H9 (cell line): Measurements from ENCODE around the gene PTTG2. TPM values are rescaled to one million over a fixed set of nuclear protein-coding genes. Genes with fewer than 3 reads are reported as not detected.
A peak's percentile ranks its signal among the peaks of the same experiment; 100 is the strongest.

Source experiments
- DNase-seq: peaks from one replicate; pipeline ENCODE4 v3.0.0-alpha.2; 2017
- H2AFZ ChIP-seq: one replicate; pipeline ENCODE4 v1.6.1; 2013; ENCODE audit warnings: mild to moderate bottlenecking, low read length, control low read depth, moderate library complexity
- H2AK5ac ChIP-seq: 2 replicates; pipeline ENCODE4 v1.6.1; 2013; ENCODE audit warnings: low read length, control low read depth, mixed read lengths; ENCODE audit not compliant: insufficient read length
- H2BK120ac ChIP-seq: one replicate; pipeline ENCODE4 v1.6.1; 2013; ENCODE audit warnings: low read depth, mild to moderate bottlenecking, low read length, control low read depth, inconsistent platforms; ENCODE audit not compliant: poor library complexity, severe bottlenecking
- H2BK12ac ChIP-seq: 2 replicates; pipeline ENCODE4 v1.6.1; 2013; ENCODE audit warnings: low read length, control low read depth, mixed read lengths, low read depth; ENCODE audit not compliant: insufficient read length
- H2BK15ac ChIP-seq: 2 replicates; pipeline ENCODE4 v1.6.1; 2013; ENCODE audit warnings: low read depth, low read length, control low read depth
- H2BK20ac ChIP-seq: one replicate; pipeline ENCODE4 v1.6.1; 2013; ENCODE audit warnings: low read depth, mild to moderate bottlenecking, low read length, control low read depth, inconsistent platforms; ENCODE audit not compliant: poor library complexity, severe bottlenecking
- H2BK5ac ChIP-seq: 2 replicates; pipeline ENCODE4 v1.6.1; 2013; ENCODE audit warnings: low read length, control low read depth, mixed read lengths; ENCODE audit not compliant: insufficient read length
- H3K14ac ChIP-seq: 2 replicates; pipeline ENCODE4 v1.6.1; 2013; ENCODE audit warnings: low read length, control low read depth; ENCODE audit not compliant: insufficient read depth
- H3K18ac ChIP-seq: 2 replicates; pipeline ENCODE4 v1.6.1; 2013; ENCODE audit warnings: low read depth, mild to moderate bottlenecking, mixed read lengths, low read length, control low read depth; ENCODE audit not compliant: insufficient read length
- H3K23ac ChIP-seq: 2 replicates; pipeline ENCODE4 v1.6.1; 2013; ENCODE audit warnings: low read length, control low read depth, mixed read lengths, low read depth; ENCODE audit not compliant: insufficient read length
- H3K23me2 ChIP-seq: 2 replicates; pipeline ENCODE4 v1.6.1; 2013; ENCODE audit warnings: low read depth, mild to moderate bottlenecking, mixed read lengths, low read length, control low read depth; ENCODE audit not compliant: insufficient read length, poor library complexity, severe bottlenecking
- H3K27ac ChIP-seq: 2 replicates; pipeline ENCODE4 v1.5.1; 2013; ENCODE audit warnings: low read length, control low read depth, mixed read lengths, low read depth; ENCODE audit not compliant: insufficient read length
- H3K27me3 ChIP-seq: 2 replicates; pipeline ENCODE4 v1.6.1; 2013; ENCODE audit warnings: low read length, control low read depth, inconsistent platforms; ENCODE audit not compliant: insufficient read depth
- H3K4ac ChIP-seq: 2 replicates; pipeline ENCODE4 v1.6.1; 2013; ENCODE audit warnings: low read depth, mild to moderate bottlenecking, control low read depth, inconsistent platforms, low read length, moderate library complexity
- H3K4me1 ChIP-seq: 2 replicates; pipeline ENCODE4 v1.6.1; 2013; ENCODE audit warnings: low read length, control low read depth, inconsistent platforms; ENCODE audit not compliant: insufficient read depth
- H3K4me2 ChIP-seq: 2 replicates; pipeline ENCODE4 v1.6.1; 2013; ENCODE audit warnings: low read length, control low read depth, mixed read lengths; ENCODE audit not compliant: insufficient read length, insufficient read depth
- H3K56ac ChIP-seq: 2 replicates; pipeline ENCODE4 v1.6.1; 2013; ENCODE audit warnings: low read depth, mild to moderate bottlenecking, mixed read lengths, low read length, control low read depth; ENCODE audit not compliant: insufficient read length
- H3K79me1 ChIP-seq: 2 replicates; pipeline ENCODE4 v1.6.1; 2013; ENCODE audit warnings: low read depth, mild to moderate bottlenecking, moderate library complexity, low read length, control low read depth, inconsistent platforms; ENCODE audit not compliant: insufficient read depth, poor library complexity, severe bottlenecking
- H3K79me2 ChIP-seq: 2 replicates; pipeline ENCODE4 v1.6.1; 2013; ENCODE audit warnings: low read length, control low read depth, inconsistent platforms; ENCODE audit not compliant: insufficient read depth
- H3K9ac ChIP-seq: 2 replicates; pipeline ENCODE4 v1.6.1; 2013; ENCODE audit warnings: low read length, control low read depth, mixed read lengths; ENCODE audit not compliant: insufficient read length; ENCODE audit errors: extremely low read depth
- H3K9me3 ChIP-seq: one replicate; pipeline ENCODE4 v1.6.1; 2013; ENCODE audit warnings: low read depth, low read length, inconsistent platforms; ENCODE audit not compliant: control insufficient read depth
- H3T11ph ChIP-seq: one replicate; pipeline ENCODE4 v1.6.1; 2013; ENCODE audit warnings: mild to moderate bottlenecking, low read length, control low read depth, inconsistent platforms
- H4K20me1 ChIP-seq: one replicate; pipeline ENCODE4 v1.6.1; 2013; ENCODE audit not compliant: control insufficient read depth, insufficient read length, insufficient read depth
- H4K5ac ChIP-seq: 2 replicates; pipeline ENCODE4 v1.6.1; 2013; ENCODE audit warnings: low read depth, mild to moderate bottlenecking, mixed read lengths, low read length, control low read depth; ENCODE audit not compliant: insufficient read length
- H4K8ac ChIP-seq: replicated peaks from 2 replicates; pipeline ENCODE4 v1.6.1; 2013; ENCODE audit warnings: low read length, control low read depth, mixed read lengths, low read depth; ENCODE audit not compliant: insufficient read length
- H4K91ac ChIP-seq: 2 replicates; pipeline ENCODE4 v1.6.1; 2013; ENCODE audit warnings: low read depth, mild to moderate bottlenecking, moderate library complexity, mixed read lengths, low read length, control low read depth; ENCODE audit not compliant: insufficient read length
- H3K27ac Mint-ChIP-seq, 3 experiments: 2 replicates in 2 of 3; 3 replicates in 1 of 3; pipeline ENCODE4 v1.8.0; 2020 to 2021; ENCODE audit warnings: mixed read lengths in 3 of 3, mild to moderate bottlenecking in 1 of 3, moderate library complexity in 1 of 3
- H3K27me3 Mint-ChIP-seq: 2 replicates; pipeline ENCODE4 v1.8.0; 2021; ENCODE audit warnings: low read depth, mild to moderate bottlenecking, moderate library complexity, mixed read lengths
- H3K36me3 Mint-ChIP-seq, 3 experiments: 2 replicates in 2 of 3; 3 replicates in 1 of 3; pipeline ENCODE4 v1.8.0; 2020 to 2021; ENCODE audit warnings: low read depth in 3 of 3, mixed read lengths in 3 of 3; ENCODE audit not compliant: insufficient read depth in 1 of 3
- H3K4me1 Mint-ChIP-seq, 2 experiments: 2 replicates each; pipeline ENCODE4 v1.8.0; 2020; ENCODE audit warnings: mixed read lengths in 2 of 2
- H3K4me3 Mint-ChIP-seq, 2 experiments: 2 replicates in 1 of 2; 3 replicates in 1 of 2; pipeline ENCODE4 v1.8.0; 2020 to 2021; ENCODE audit warnings: mild to moderate bottlenecking in 2 of 2, mixed read lengths in 2 of 2, moderate library complexity in 1 of 2
- H3K9me3 Mint-ChIP-seq, 2 experiments: 2 replicates in 1 of 2; 3 replicates in 1 of 2; pipeline ENCODE4 v1.8.0; 2020; ENCODE audit warnings: mild to moderate bottlenecking in 2 of 2, mixed read lengths in 2 of 2, moderate library complexity in 1 of 2
- WGBS: extraction: QIAGEN DNeasy Blood & Tissue Kit; methylation state at CpG from one replicate; pipeline ENCODE4 v1.1.7; 2013; ENCODE audit warnings: missing lambda C conversion rate, low lambda C conversion rate, mixed read lengths; ENCODE audit not compliant: insufficient read length; ENCODE audit errors: extremely low coverage; 5-methylcytosine and 5-hydroxymethylcytosine counted together
- total RNA-seq: library from RNA; stranded (reverse); gene quantifications from 2 replicates; pipeline ENCODE4 v1.2.1, GENCODE V29; 2021
- TF ChIP-seq, protein P1 (sequence below): fragments of 200-600 bp; sonication (generic); conservative IDR thresholded peaks from 3 replicates; pipeline ENCODE4 v1.8.0; 2021; ENCODE audit warnings: antibody characterized with exemption, mild to moderate bottlenecking

Gene PTTG2
- total RNA-seq, 1 experiment from 2014 or later, result not detected

DNA sequence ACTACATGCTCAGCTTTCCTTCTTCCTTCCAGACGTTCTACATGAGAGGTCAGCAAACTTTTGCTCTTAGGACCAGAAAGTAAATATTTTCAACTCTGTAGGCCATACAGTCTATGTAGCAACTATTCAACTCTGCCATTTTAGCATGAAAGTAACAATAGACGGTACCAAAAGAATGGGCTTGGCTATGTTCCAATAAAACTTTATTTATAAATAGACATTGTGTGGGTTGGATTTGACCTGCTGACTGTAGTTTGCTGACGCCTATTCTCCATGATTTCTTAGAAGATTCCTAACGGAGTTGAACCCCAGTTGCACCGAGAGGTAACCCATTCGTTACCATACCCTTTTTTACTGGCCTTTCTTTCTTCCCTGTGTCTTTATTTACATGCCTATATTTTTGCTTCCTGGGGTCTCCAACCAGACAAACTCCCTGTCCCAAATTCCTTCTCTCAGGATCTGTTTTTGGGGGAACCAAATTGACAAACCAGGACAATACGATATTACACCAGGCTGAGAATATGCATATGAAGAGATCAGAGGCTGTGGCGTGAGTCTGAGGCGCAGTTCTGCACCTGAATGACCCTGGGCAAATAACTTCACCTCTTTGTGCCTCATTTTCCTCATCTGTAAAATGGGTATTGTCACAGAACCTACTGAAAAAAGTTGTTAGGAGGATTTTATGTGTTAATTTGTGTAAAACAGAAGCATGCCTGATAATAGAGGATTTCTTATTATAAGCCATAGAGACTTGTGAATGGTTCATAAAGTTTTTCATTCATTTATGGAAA, 10.4 kb upstream of the PTTG2 start:
- Histone ChIP-seq H2BK5ac (no peak overlapping the region), H3K18ac (no peak overlapping the region), H2BK20ac (no peak overlapping the region), H3K23me2 (no peaks in the 10 kb centered on the region), H3K4ac (no peak overlapping the region), H2BK15ac (no peak overlapping the region), H3K27ac (no peak overlapping the region), H3K23ac (no peak overlapping the region), H2AFZ (no peak overlapping the region), H3K56ac (no peak overlapping the region), H3K79me1 (no peaks in the 10 kb centered on the region), H3K4me1 (no peaks in the 10 kb centered on the region; the same call in 1 of the 2 replicates), H3K14ac (no peak overlapping the region), H4K5ac (no peak overlapping the region), H4K20me1 (no peaks in the 10 kb centered on the region), H3K4me2 (no peak overlapping the region), H2BK12ac (no peak overlapping the region), H3K79me2 (no peaks in the 10 kb centered on the region), H3K9ac (no peak overlapping the region), H4K8ac (no peak overlapping the region), H3T11ph (no peak overlapping the region), H2BK120ac (no peak overlapping the region), H3K27me3 (no peaks in the 10 kb centered on the region), H2AK5ac (no peak overlapping the region), H4K91ac (no peak overlapping the region), H3K9me3 (no peaks in the 10 kb centered on the region)
- Mint-ChIP-seq H3K36me3 (peaks cover 0 to 1% (median 0%) of the 10 kb centered on the region in 3 experiments; a peak in 1 of 7 replicates), H3K4me1 (0 out of 4 replicates have a peak, but pooled peaks cover 0 to 3% of the 10 kb centered on the region in 2 experiments), H3K27me3 (no peaks in the 10 kb centered on the region; the same call in 1 of the 2 replicates), H3K27ac (peak overlapping the region in 1 of 3 experiments; percentile 20; a peak in 1 of 7 replicates), H3K9me3 (no peaks in the 10 kb centered on the region; a peak in 1 of 5 replicates), H3K4me3 (no peak overlapping the region)
- no peak for DNase-seq
- TF ChIP-seq, protein P1, sequence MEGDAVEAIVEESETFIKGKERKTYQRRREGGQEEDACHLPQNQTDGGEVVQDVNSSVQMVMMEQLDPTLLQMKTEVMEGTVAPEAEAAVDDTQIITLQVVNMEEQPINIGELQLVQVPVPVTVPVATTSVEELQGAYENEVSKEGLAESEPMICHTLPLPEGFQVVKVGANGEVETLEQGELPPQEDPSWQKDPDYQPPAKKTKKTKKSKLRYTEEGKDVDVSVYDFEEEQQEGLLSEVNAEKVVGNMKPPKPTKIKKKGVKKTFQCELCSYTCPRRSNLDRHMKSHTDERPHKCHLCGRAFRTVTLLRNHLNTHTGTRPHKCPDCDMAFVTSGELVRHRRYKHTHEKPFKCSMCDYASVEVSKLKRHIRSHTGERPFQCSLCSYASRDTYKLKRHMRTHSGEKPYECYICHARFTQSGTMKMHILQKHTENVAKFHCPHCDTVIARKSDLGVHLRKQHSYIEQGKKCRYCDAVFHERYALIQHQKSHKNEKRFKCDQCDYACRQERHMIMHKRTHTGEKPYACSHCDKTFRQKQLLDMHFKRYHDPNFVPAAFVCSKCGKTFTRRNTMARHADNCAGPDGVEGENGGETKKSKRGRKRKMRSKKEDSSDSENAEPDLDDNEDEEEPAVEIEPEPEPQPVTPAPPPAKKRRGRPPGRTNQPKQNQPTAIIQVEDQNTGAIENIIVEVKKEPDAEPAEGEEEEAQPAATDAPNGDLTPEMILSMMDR, result no peak
- no CpG with 5 or more reads among the region's 9 CpGs for WGBS
